IPS-NIHi11 (cell line): ENCODE measurements around the gene TRAPPC5.

ENCODE experiments used
- DNase-seq: peaks from one replicate; pipeline ENCODE4 v3.0.0; 2012; ENCODE audit warnings: mixed read lengths, low spot score

TRAPPC5 gene

GRCh38 chr19:7732045-7732444 lies 51.4 kb downstream of the TRAPPC5 start, which contains the start of gene CLEC4G:
Gene CLEC4G (minus strand): TSS chr19:7732110. CDS start chr19:7732102, 8 bp downstream.
- DNase-seq = no peak

GRCh38 chr19:7733376-7733775 lies 52.7 kb downstream of the TRAPPC5 start:
- DNase-seq = no peak

GRCh38 chr19:7734220-7735203 lies 53.9 kb downstream of the TRAPPC5 start:
- no peak for DNase-seq

GRCh38 chr19:7736148-7736547 lies 55.5 kb downstream of the TRAPPC5 start:
- no peak for DNase-seq

GRCh38 chr19:7737215-7737614 lies 56.6 kb downstream of the TRAPPC5 start:
- no peak for DNase-seq
